HEK293 (cell line): ENCODE data around the gene NECTIN1.

Experiments
- CTCF ChIA-PET: fragments of 350-600 bp; formaldehyde crosslinking; extraction: SDS; loops from one replicate; lab custom pipeline; 2021; ENCODE audit warnings: antibody characterized with exemption; lab: Yijun Ruan, JAX
- POLR2A ChIA-PET: fragments of 300-600 bp; formaldehyde crosslinking; extraction: SDS; loops from one replicate; lab custom pipeline; 2020; ENCODE audit warnings: antibody characterized with exemption, inconsistent platforms; lab: Yijun Ruan, JAX
- H3K27ac ChIP-seq: fragments of 200-500 bp; sonication (Bioruptor generic); 2 replicates; pipeline ENCODE4 v1.5.1; 2014; ENCODE audit warnings: low read depth, low read length, control low read depth, inconsistent platforms; ENCODE audit errors: extremely low read depth
- H3K36me3 ChIP-seq, 2 experiments: fragments of 200-500 bp in 1 of 2; sonication (Bioruptor generic) in 1 of 2; 1 replicate in 1 of 2; 2 replicates in 1 of 2; pipeline ENCODE4 v1.5.1; 2014 to 2017; ENCODE audit warnings: inconsistent platforms in 2 of 2, low read length in 2 of 2; ENCODE audit not compliant: control insufficient read depth in 2 of 2, insufficient read depth in 1 of 2
- H3K4me1 ChIP-seq: fragments of 200-500 bp; sonication (Bioruptor generic); 2 replicates; pipeline ENCODE4 v1.5.1; 2014; ENCODE audit warnings: mild to moderate bottlenecking, low read length, inconsistent platforms; ENCODE audit not compliant: control insufficient read depth, insufficient read depth
- H3K4me3 ChIP-seq: 2 replicates; pipeline ENCODE4 v1.5.1; 2011; ENCODE audit warnings: low read depth, mild to moderate bottlenecking, control low read depth, low read length, moderate library complexity
- H3K9me3 ChIP-seq: fragments of 200-500 bp; sonication (Bioruptor generic); 2 replicates; pipeline ENCODE4 v1.5.1; 2014; ENCODE audit warnings: low read depth, low read length, inconsistent platforms; ENCODE audit not compliant: control insufficient read depth, insufficient read depth
- AEBP2 ChIP-seq: fragments of 450-650 bp; formaldehyde crosslinking; IDR thresholded peaks from 2 replicates; pipeline ENCODE4 v1.5.1; 2016; ENCODE audit warnings: missing biosample characterization, missing genetic modification characterization, borderline replicate concordance
- KLF1 ChIP-seq: fragments of 450-650 bp; formaldehyde crosslinking; IDR thresholded peaks from 2 replicates; pipeline ENCODE4 v1.5.1; 2016; ENCODE audit warnings: missing biosample characterization, missing genetic modification characterization
- MEIS1 ChIP-seq: sonication (generic); formaldehyde crosslinking; IDR thresholded peaks from 2 replicates; pipeline ENCODE4 v1.8.1; 2022; ENCODE audit warnings: missing genetic modification reagents, mild to moderate bottlenecking, borderline replicate concordance
- MYNN ChIP-seq: fragments of 450-650 bp; formaldehyde crosslinking; IDR thresholded peaks from 2 replicates; pipeline ENCODE4 v1.5.1; 2016; ENCODE audit warnings: missing biosample characterization, missing genetic modification characterization, borderline replicate concordance
- MZF1 ChIP-seq: fragments of 450-650 bp; formaldehyde crosslinking; IDR thresholded peaks from 2 replicates; pipeline ENCODE4 v1.5.1; 2017; ENCODE audit warnings: missing biosample characterization, missing genetic modification characterization, borderline replicate concordance
- PRDM4 ChIP-seq: fragments of 450-650 bp; formaldehyde crosslinking; IDR thresholded peaks from 2 replicates; pipeline ENCODE4 v1.5.1; 2017; ENCODE audit warnings: missing biosample characterization, missing genetic modification characterization
- SETDB1 ChIP-seq: IDR thresholded peaks from one replicate; pipeline ENCODE4 v1.6.1; 2017; ENCODE audit warnings: mild to moderate bottlenecking, low read length, moderate library complexity, mixed read lengths; ENCODE audit not compliant: insufficient read length
- TSHZ1 ChIP-seq: fragments of 450-650 bp; formaldehyde crosslinking; IDR thresholded peaks from 2 replicates; pipeline ENCODE4 v1.5.1; 2016; ENCODE audit warnings: missing biosample characterization, missing genetic modification characterization, borderline replicate concordance
- YY2 ChIP-seq: fragments of 450-650 bp; formaldehyde crosslinking; IDR thresholded peaks from 2 replicates; pipeline ENCODE4 v1.5.1; 2016; ENCODE audit warnings: missing biosample characterization, missing genetic modification characterization
- ZBTB21 ChIP-seq: fragments of 450-650 bp; formaldehyde crosslinking; IDR thresholded peaks from 2 replicates; pipeline ENCODE4 v1.5.1; 2017; ENCODE audit warnings: missing biosample characterization, missing genetic modification characterization
- ZFHX2 ChIP-seq: fragments of 450-650 bp; formaldehyde crosslinking; conservative IDR thresholded peaks from 2 replicates; pipeline ENCODE4 v1.5.1; 2016; ENCODE audit warnings: missing biosample characterization, missing genetic modification characterization
- ZNF138 ChIP-seq: fragments of 450-650 bp; formaldehyde crosslinking; IDR thresholded peaks from 2 replicates; pipeline ENCODE4 v1.5.1; 2016; ENCODE audit warnings: missing biosample characterization, missing genetic modification characterization, borderline replicate concordance
- ZNF155 ChIP-seq: fragments of 450-650 bp; formaldehyde crosslinking; IDR thresholded peaks from 2 replicates; pipeline ENCODE4 v1.5.1; 2016; ENCODE audit warnings: missing biosample characterization, missing genetic modification characterization
- ZNF157 ChIP-seq: fragments of 450-650 bp; formaldehyde crosslinking; IDR thresholded peaks from 2 replicates; pipeline ENCODE4 v1.5.1; 2016; ENCODE audit warnings: missing biosample characterization, missing genetic modification characterization
- ZNF19 ChIP-seq: fragments of 450-650 bp; formaldehyde crosslinking; IDR thresholded peaks from 2 replicates; pipeline ENCODE4; 2016; ENCODE audit warnings: missing biosample characterization, missing genetic modification characterization, low read depth
- ZNF416 ChIP-seq: fragments of 450-650 bp; formaldehyde crosslinking; IDR thresholded peaks from 2 replicates; pipeline ENCODE4 v1.5.1; 2016; ENCODE audit warnings: missing biosample characterization, missing genetic modification characterization
- ZNF488 ChIP-seq: fragments of 450-650 bp; formaldehyde crosslinking; IDR thresholded peaks from 2 replicates; pipeline ENCODE4 v1.5.1; 2016; ENCODE audit warnings: missing biosample characterization, missing genetic modification characterization
- ZNF596 ChIP-seq: fragments of 450-650 bp; IDR thresholded peaks from 2 replicates; pipeline ENCODE4 v1.5.0; 2018; ENCODE audit warnings: missing biosample characterization, mild to moderate bottlenecking, missing genetic modification characterization, moderate library complexity
- ZNF654 ChIP-seq: fragments of 450-650 bp; formaldehyde crosslinking; IDR thresholded peaks from 2 replicates; pipeline ENCODE4 v1.5.1; 2016; ENCODE audit warnings: low read depth, missing biosample characterization, missing genetic modification characterization
- ZNF777 ChIP-seq: fragments of 450-650 bp; formaldehyde crosslinking; IDR thresholded peaks from 2 replicates; pipeline ENCODE4 v1.5.1; 2017; ENCODE audit warnings: missing biosample characterization, missing genetic modification characterization, borderline replicate concordance
- ZNF785 ChIP-seq: fragments of 450-650 bp; formaldehyde crosslinking; IDR thresholded peaks from 2 replicates; pipeline ENCODE4 v1.5.1; 2016; ENCODE audit warnings: missing biosample characterization, missing genetic modification characterization

NECTIN1 gene

GRCh38 chr11:119659971-119660723 is 68.9 kb downstream of the NECTIN1 start (continued):
- TF ChIP-seq AEBP2 (tag by site-specific recombination) = no peak
- TF ChIP-seq, all 188 proteins: peak for 0

GRCh38 chr11:119652907-119653659 is 75.9 kb downstream of the NECTIN1 start:
- TF ChIP-seq YY2 (tag by site-specific recombination) (no peak), KLF1 (tag by site-specific recombination) (no peak), ZBTB21 (tag by site-specific recombination) (no peak), ZNF138 (no peak), ZNF416 (tag by site-specific recombination) (no peak), ZNF19 (no peak), MYNN (tag by site-specific recombination) (no peak), MZF1 (tag by site-specific recombination) (no peak), ZNF155 (tag by site-specific recombination) (no peak), ZNF488 (no peak), ZFHX2 (no peak), ZNF157 (no peak)
- Histone ChIP-seq H3K27ac (no peak overlapping the region), H3K4me3 (no peak overlapping the region), H3K36me3 (no peaks in the 10 kb centered on the region), H3K4me1 (no peaks in the 10 kb centered on the region), H3K9me3 (no peaks in the 10 kb centered on the region)
- CTCF ChIA-PET = interaction anchor here (0.7 kb wide), 1 partner anchor 76 kb away, joined by 3 read pairs; the partner anchor contains the start of gene NECTIN1
- POLR2A ChIA-PET = no interaction called here

GRCh38 chr11:119651802-119652584 is 77.0 kb downstream of the NECTIN1 start:
- H3K4me3 ChIP-seq = no peak overlapping the region
- ChIA-PET POLR2A (no interaction called here), CTCF (interaction anchor here (2.1 kb wide), 1 partner anchor 10 kb away, joined by 5 read pairs; no protein-coding TSS in a partner anchor)
- no peak overlapping the region for H3K27ac ChIP-seq
- TF ChIP-seq SETDB1 (no peak), ZNF654 (tag by site-specific recombination) (no peak), MEIS1 (CRISPR knock-in tag) (no peak), ZNF777 (tag by site-specific recombination) (no peak), ZNF785 (tag by site-specific recombination) (no peak), TSHZ1 (no peak), ZNF596 (no peak), PRDM4 (tag by site-specific recombination) (no peak)
- H3K9me3 ChIP-seq = no peaks in the 10 kb centered on the region
- H3K4me1 ChIP-seq = no peaks in the 10 kb centered on the region
- no peaks in the 10 kb centered on the region for H3K36me3 ChIP-seq
